GM12878 (cell line): ENCODE data around the gene CMTM2. TPM values are rescaled to one million over a fixed set of nuclear protein-coding genes. Genes with fewer than 3 reads are reported as not detected.

Source experiments
- ATAC-seq: fragments of 200-7000 bp; cut with Tn5 transposase; 3 replicates; pipeline ENCODE4 v1.9.1; 2020; ENCODE audit warnings: mild to moderate bottlenecking, moderate library complexity
- BruUV-seq: library from RNA; stranded (reverse); fragments of 400-500 nt; replicated peaks from 2 replicates; lab custom pipeline; 2021; lab: Mats Ljungman, UMichigan
- CTCF ChIA-PET: fragments of 300-600 bp; sonication (Branson Sonifier 250); formaldehyde crosslinking; extraction: SDS; loops from one replicate; lab custom pipeline; 2021; ENCODE audit warnings: inconsistent platforms; lab: Yijun Ruan, JAX
- POLR2A ChIA-PET: fragments of 350-600 bp; formaldehyde crosslinking; extraction: SDS; loops from one replicate; lab custom pipeline; 2021; ENCODE audit warnings: inconsistent platforms; lab: Charles Lee
- RAD21 ChIA-PET: fragments of 300-600 bp; sonication (Branson Sonifier 250); formaldehyde crosslinking; loops from one replicate; lab custom pipeline; 2023; ENCODE audit warnings: antibody characterized with exemption; ENCODE audit not compliant: unreplicated experiment; lab: Charles Lee
- SMC1A ChIA-PET: fragments of 300-600 bp; sonication (Branson Sonifier 250); formaldehyde crosslinking; loops from one replicate; lab custom pipeline; 2023; ENCODE audit not compliant: unreplicated experiment, uncharacterized antibody; lab: Charles Lee
- DNase-seq: peaks from one replicate; pipeline ENCODE4 v3.0.0-alpha.2; 2011; ENCODE audit warnings: low read depth, low spot score
- FAIRE-seq: peaks from 3 replicates; lab custom pipeline; 2011; peaks lifted over from hg19 to GRCh38; lab: Jason Lieb, UNC
- H2AFZ ChIP-seq: 2 replicates; pipeline ENCODE4 v1.6.0; 2011; ENCODE audit warnings: low read depth, low read length, control low read depth; ENCODE audit not compliant: control insufficient read depth
- H3K27ac ChIP-seq: 2 replicates; pipeline ENCODE4 v1.5.1; 2011; ENCODE audit warnings: control low read depth; ENCODE audit not compliant: control insufficient read depth, insufficient read depth
- H3K27me3 ChIP-seq, 2 experiments: replicated peaks in 1 of 2; 2 replicates each; pipeline versions ENCODE4 v1.6.0 to v1.6.1; 2011; ENCODE audit warnings: low read length in 1 of 2; ENCODE audit not compliant: control insufficient read depth in 2 of 2, insufficient read depth in 2 of 2
- H3K36me3 ChIP-seq, 2 experiments: 2 replicates each; pipeline ENCODE4 v1.5.1; 2011; ENCODE audit warnings: low read length in 1 of 2; ENCODE audit not compliant: control insufficient read depth in 2 of 2, insufficient read depth in 2 of 2
- H3K4me1 ChIP-seq: 2 replicates; pipeline ENCODE4 v1.6.1; 2011; ENCODE audit warnings: mild to moderate bottlenecking, low read length, moderate library complexity, mixed read lengths; ENCODE audit not compliant: control insufficient read depth, insufficient read depth
- H3K4me2 ChIP-seq: 2 replicates; pipeline ENCODE4 v1.6.0; 2011; ENCODE audit warnings: control low read depth; ENCODE audit not compliant: control insufficient read depth, insufficient read depth
- H3K4me3 ChIP-seq: fragments of 200-600 bp; sonication (generic); 2 replicates; pipeline ENCODE4 v1.5.1; 2016
- H3K79me2 ChIP-seq: 2 replicates; pipeline ENCODE4 v1.6.0; 2011; ENCODE audit warnings: low read length; ENCODE audit not compliant: control insufficient read depth, insufficient read depth
- H3K9ac ChIP-seq: 2 replicates; pipeline ENCODE4 v1.8.0; 2011; ENCODE audit warnings: low read length, control low read depth, mixed read lengths; ENCODE audit not compliant: control insufficient read depth, insufficient read depth
- H3K9me3 ChIP-seq: replicated peaks from 3 replicates; pipeline ENCODE4 v1.5.1; 2011; ENCODE audit warnings: mild to moderate bottlenecking, low read length; ENCODE audit not compliant: control insufficient read depth, insufficient read depth
- H4K20me1 ChIP-seq: 2 replicates; pipeline ENCODE4 v1.6.0; 2011; ENCODE audit not compliant: control insufficient read depth, insufficient read depth
- BHLHE40 ChIP-seq, 2 experiments: fragments of 450-650 bp in 1 of 2; IDR thresholded peaks; 2 replicates each; pipeline ENCODE4 v1.6.1; 2011 to 2017; ENCODE audit warnings: low read depth in 2 of 2, borderline replicate concordance in 1 of 2, improper control_type of control experiment in 1 of 2, low read length in 1 of 2, mild to moderate bottlenecking in 1 of 2
- CBX5 ChIP-seq: sonication (generic); IDR thresholded peaks from 2 replicates; pipeline ENCODE4 v1.6.1; 2016; ENCODE audit warnings: low read depth, moderate library complexity, mild to moderate bottlenecking, inconsistent platforms
- CREB1 ChIP-seq: IDR thresholded peaks from 2 replicates; pipeline ENCODE4 v1.6.1; 2012; ENCODE audit warnings: low read depth, mild to moderate bottlenecking, inconsistent platforms
- HCFC1 ChIP-seq: fragments of 150-350 bp; IDR thresholded peaks from 2 replicates; pipeline ENCODE4 v1.6.1; 2014; ENCODE audit warnings: low read length
- MTA2 ChIP-seq: fragments of 450-650 bp; IDR thresholded peaks from 2 replicates; pipeline ENCODE4 v1.6.1; 2016; ENCODE audit warnings: low read depth, mild to moderate bottlenecking, moderate library complexity
- MXI1 ChIP-seq: fragments of 150-350 bp; IDR thresholded peaks from 2 replicates; pipeline ENCODE4 v1.6.1; 2011; ENCODE audit warnings: low read depth, mild to moderate bottlenecking, inconsistent platforms, low read length, improper control_type of control experiment
- RFX5 ChIP-seq: IDR thresholded peaks from 2 replicates; pipeline ENCODE4 v1.6.1; 2011; ENCODE audit warnings: low read depth, low read length, improper control_type of control experiment
- SUZ12 ChIP-seq: fragments of 200-600 bp; sonication (generic); IDR thresholded peaks from one replicate; pipeline ENCODE4 v1.6.1; 2018; ENCODE audit warnings: antibody characterized with exemption, mild to moderate bottlenecking; ENCODE audit not compliant: unreplicated experiment
- ZNF24 ChIP-seq: fragments of 450-650 bp; IDR thresholded peaks from 2 replicates; pipeline ENCODE4 v1.6.1; 2017; ENCODE audit warnings: antibody characterized with exemption, mild to moderate bottlenecking
- WGBS: methylation state at CpG from one replicate; pipeline ENCODE4 v1.1.6; 2016; ENCODE audit warnings: low lambda C conversion rate; ENCODE audit not compliant: insufficient replicate concordance, insufficient coverage; ENCODE audit errors: missing lambda C conversion rate; 5-methylcytosine and 5-hydroxymethylcytosine counted together
- in situ Hi-C: fragments of 300-500 bp; cut with MboI; formaldehyde crosslinking; loops from 9 replicates; pipeline ENCODE4 v1.14.3; 2018; ENCODE audit warnings: mixed read lengths
- intact Hi-C: fragments of 100-400 bp; cut with micrococcal nuclease; formaldehyde crosslinking; loops from one replicate; pipeline ENCODE4 v1.14.2; 2022; ENCODE audit not compliant: unreplicated experiment
- polyA plus RNA-seq, 11 experiments: library from polyadenylated mRNA; depleted of rRNA in 4 of 11; unstranded in 6 of 11; stranded (reverse) in 5 of 11; fragments of >200 nt; fragmentation: Nextera tagmentation in 4 of 11; fragmentation: Illumina TruSeq in 1 of 11; extraction: Ambion mirVana in 4 of 11; extraction: Trizol in 1 of 11; gene quantifications; 1 replicate in 1 of 11; 2 replicates in 10 of 11; pipeline versions ENCODE4 v1.2.1 to v1.2.3, GENCODE V29; 2011 to 2016; ENCODE audit warnings: inconsistent platforms in 2 of 11, missing spikeins in 2 of 11, low read depth in 1 of 11
- total RNA-seq, 4 experiments: library from RNA; depleted of rRNA in 3 of 4; stranded (reverse); fragments of >200 nt in 3 of 4; fragmentation: Illumina TruSeq in 1 of 4; extraction: Trizol in 1 of 4; gene quantifications; 2 replicates each; pipeline versions ENCODE4 v1.2.1 to v1.2.3, GENCODE V29; 2013 to 2021
- TF ChIP-seq, protein P1 (sequence below): fragments of 450-650 bp; formaldehyde crosslinking; IDR thresholded peaks from 2 replicates; pipeline ENCODE4 v1.4.0; 2022; ENCODE audit warnings: mild to moderate bottlenecking, moderate library complexity
- TF ChIP-seq, protein P2 (sequence below): fragments of 450-650 bp; IDR thresholded peaks from 2 replicates; pipeline ENCODE4 v1.6.1; 2018; ENCODE audit warnings: borderline replicate concordance, mild to moderate bottlenecking; ENCODE audit not compliant: partially characterized antibody
- TF ChIP-seq, protein P3 (sequence below): IDR thresholded peaks from 2 replicates; pipeline ENCODE4 v1.6.1; 2011; ENCODE audit warnings: low read depth, low read length, improper control_type of control experiment, borderline replicate concordance
- TF ChIP-seq, protein P4 (sequence below): IDR thresholded peaks from 2 replicates; pipeline ENCODE4 v1.6.1; 2012; ENCODE audit warnings: mild to moderate bottlenecking, low read depth, low read length

Gene CMTM2
- total and polyA plus RNA-seq, 10 of the 15 experiments (the other 5 are each of a cell fraction or from before 2014, with no cell fraction given): 0.26 to 0.34 TPM; not detected in 8

DNA sequence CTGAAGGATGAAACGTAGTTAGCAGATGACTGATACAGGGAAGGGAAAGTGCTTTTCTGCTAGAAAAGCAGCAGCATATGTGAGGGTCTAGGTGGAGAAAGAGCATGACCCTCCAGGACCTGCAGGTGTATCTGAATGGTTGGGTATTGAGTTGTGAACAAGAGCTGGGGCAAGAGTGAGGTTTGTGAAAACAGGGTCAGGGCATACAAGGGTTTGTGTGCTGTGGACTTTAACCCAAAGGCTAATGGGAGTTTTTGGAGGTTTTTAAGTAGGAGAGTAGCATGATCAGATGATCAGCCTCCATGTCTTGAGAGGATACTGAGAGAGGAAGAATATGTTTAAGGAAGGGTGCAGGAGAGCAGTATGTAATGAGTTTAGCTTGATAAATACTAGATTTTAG, 19.2 kb upstream of the CMTM2 start:
- peaks cover 0 to 2% of the 10 kb centered on the region in 2 experiments; a peak in 1 of 4 replicates for H3K36me3 ChIP-seq
- H3K27ac ChIP-seq: no peak overlapping the region
- ChIA-PET SMC1A (interaction anchor here (0.6 to 2.0 kb wide), 10 partner anchors 9 to 85 kb away, joined by 3 to 7 read pairs (median 3); partner anchors contain the start of gene CKLF), POLR2A (interaction anchor here (0.9 kb wide), 1 partner anchor 44 kb away, joined by 3 read pairs; no protein-coding TSS in a partner anchor), CTCF (interaction anchor here (0.7 to 1.1 kb wide), 5 partner anchors 11 to 84 kb away, joined by 3 to 5 read pairs (median 4); no protein-coding TSS in a partner anchor), RAD21 (interaction anchor here (0.8 to 1.2 kb wide), 7 partner anchors 8 to 80 kb away, joined by 3 to 4 read pairs (median 3); partner anchors contain the start of genes CKLF and CMTM3)
- H2AFZ ChIP-seq: no peak overlapping the region
- 0% methylated on average over 1 of the region's 1 CpG for WGBS
- peak; percentile 20; the same call in 2 of the 3 replicates for ATAC-seq
- intact Hi-C loops (loop anchor here (2.0 kb wide), 1 partner anchor 47 kb away; no protein-coding TSS in a partner anchor), in situ Hi-C loops (no loop called here)
- no peaks in the 10 kb centered on the region; the same call in 1 of the 2 replicates for H4K20me1 ChIP-seq
- no peak for FAIRE-seq
- H3K4me2 ChIP-seq: no peak overlapping the region
- no peaks in the 10 kb centered on the region for H3K79me2 ChIP-seq
- no peak overlapping the region for H3K4me3 ChIP-seq
- no peak for DNase-seq
- no peak overlapping the region for H3K9ac ChIP-seq
- no peaks in the 10 kb centered on the region for H3K9me3 ChIP-seq
- H3K4me1 ChIP-seq: no peaks in the 10 kb centered on the region
- no TSS peak for BruUV-seq
- no peaks in the 10 kb centered on the region for H3K27me3 ChIP-seq
- TF ChIP-seq, protein P1, sequence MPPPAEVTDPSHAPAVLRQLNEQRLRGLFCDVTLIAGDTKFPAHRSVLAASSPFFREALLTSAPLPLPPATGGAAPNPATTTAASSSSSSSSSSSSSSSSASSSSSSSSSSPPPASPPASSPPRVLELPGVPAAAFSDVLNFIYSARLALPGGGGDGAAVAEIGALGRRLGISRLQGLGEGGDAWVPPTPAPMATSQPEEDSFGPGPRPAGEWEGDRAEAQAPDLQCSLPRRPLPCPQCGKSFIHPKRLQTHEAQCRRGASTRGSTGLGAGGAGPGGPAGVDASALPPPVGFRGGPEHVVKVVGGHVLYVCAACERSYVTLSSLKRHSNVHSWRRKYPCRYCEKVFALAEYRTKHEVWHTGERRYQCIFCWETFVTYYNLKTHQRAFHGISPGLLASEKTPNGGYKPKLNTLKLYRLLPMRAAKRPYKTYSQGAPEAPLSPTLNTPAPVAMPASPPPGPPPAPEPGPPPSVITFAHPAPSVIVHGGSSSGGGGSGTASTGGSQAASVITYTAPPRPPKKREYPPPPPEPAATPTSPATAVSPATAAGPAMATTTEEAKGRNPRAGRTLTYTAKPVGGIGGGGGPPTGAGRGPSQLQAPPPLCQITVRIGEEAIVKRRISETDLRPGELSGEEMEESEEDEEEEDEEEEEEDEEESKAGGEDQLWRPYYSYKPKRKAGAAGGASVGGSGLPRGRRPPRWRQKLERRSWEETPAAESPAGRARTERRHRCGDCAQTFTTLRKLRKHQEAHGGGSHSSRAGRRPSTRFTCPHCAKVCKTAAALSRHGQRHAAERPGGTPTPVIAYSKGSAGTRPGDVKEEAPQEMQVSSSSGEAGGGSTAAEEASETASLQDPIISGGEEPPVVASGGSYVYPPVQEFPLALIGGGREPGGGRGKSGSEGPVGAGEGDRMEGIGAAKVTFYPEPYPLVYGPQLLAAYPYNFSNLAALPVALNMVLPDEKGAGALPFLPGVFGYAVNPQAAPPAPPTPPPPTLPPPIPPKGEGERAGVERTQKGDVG (CRISPR knock-in tag): no peak
- TF ChIP-seq CREB1 (no peak), MTA2 (no peak), BHLHE40 (IDR thresholded peaks at IDR 0.05; ENCODE audit: borderline replicate concordance in 1 of 2, low read depth in 2 of 2, low read length in 1 of 2) (no peak), HCFC1 (no peak), RFX5 (no peak), CBX5 (no peak), ZNF24 (no peak), MXI1 (no peak), SUZ12 (no peak)
- TF ChIP-seq, protein P2, sequence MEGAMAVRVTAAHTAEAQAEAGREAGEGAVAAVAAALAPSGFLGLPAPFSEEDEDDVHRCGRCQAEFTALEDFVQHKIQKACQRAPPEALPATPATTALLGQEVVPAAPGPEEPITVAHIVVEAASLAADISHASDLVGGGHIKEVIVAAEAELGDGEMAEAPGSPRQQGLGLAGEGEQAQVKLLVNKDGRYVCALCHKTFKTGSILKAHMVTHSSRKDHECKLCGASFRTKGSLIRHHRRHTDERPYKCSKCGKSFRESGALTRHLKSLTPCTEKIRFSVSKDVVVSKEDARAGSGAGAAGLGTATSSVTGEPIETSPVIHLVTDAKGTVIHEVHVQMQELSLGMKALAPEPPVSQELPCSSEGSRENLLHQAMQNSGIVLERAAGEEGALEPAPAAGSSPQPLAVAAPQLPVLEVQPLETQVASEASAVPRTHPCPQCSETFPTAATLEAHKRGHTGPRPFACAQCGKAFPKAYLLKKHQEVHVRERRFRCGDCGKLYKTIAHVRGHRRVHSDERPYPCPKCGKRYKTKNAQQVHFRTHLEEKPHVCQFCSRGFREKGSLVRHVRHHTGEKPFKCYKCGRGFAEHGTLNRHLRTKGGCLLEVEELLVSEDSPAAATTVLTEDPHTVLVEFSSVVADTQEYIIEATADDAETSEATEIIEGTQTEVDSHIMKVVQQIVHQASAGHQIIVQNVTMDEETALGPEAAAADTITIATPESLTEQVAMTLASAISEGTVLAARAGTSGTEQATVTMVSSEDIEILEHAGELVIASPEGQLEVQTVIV: no peak
- TF ChIP-seq, protein P3, sequence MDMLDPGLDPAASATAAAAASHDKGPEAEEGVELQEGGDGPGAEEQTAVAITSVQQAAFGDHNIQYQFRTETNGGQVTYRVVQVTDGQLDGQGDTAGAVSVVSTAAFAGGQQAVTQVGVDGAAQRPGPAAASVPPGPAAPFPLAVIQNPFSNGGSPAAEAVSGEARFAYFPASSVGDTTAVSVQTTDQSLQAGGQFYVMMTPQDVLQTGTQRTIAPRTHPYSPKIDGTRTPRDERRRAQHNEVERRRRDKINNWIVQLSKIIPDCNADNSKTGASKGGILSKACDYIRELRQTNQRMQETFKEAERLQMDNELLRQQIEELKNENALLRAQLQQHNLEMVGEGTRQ: no peak
- TF ChIP-seq, protein P4, sequence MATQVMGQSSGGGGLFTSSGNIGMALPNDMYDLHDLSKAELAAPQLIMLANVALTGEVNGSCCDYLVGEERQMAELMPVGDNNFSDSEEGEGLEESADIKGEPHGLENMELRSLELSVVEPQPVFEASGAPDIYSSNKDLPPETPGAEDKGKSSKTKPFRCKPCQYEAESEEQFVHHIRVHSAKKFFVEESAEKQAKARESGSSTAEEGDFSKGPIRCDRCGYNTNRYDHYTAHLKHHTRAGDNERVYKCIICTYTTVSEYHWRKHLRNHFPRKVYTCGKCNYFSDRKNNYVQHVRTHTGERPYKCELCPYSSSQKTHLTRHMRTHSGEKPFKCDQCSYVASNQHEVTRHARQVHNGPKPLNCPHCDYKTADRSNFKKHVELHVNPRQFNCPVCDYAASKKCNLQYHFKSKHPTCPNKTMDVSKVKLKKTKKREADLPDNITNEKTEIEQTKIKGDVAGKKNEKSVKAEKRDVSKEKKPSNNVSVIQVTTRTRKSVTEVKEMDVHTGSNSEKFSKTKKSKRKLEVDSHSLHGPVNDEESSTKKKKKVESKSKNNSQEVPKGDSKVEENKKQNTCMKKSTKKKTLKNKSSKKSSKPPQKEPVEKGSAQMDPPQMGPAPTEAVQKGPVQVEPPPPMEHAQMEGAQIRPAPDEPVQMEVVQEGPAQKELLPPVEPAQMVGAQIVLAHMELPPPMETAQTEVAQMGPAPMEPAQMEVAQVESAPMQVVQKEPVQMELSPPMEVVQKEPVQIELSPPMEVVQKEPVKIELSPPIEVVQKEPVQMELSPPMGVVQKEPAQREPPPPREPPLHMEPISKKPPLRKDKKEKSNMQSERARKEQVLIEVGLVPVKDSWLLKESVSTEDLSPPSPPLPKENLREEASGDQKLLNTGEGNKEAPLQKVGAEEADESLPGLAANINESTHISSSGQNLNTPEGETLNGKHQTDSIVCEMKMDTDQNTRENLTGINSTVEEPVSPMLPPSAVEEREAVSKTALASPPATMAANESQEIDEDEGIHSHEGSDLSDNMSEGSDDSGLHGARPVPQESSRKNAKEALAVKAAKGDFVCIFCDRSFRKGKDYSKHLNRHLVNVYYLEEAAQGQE: no peak
